Measurements from ENCODE around the gene TAGLN2. TPM values are rescaled to one million over a fixed set of nuclear protein-coding genes. Genes with fewer than 3 reads are reported as not detected.

The TAGLN2 gene
- total RNA-seq, 1 donor from 2014 or later = 110 TPM

- no peak for DNase-seq
- no peaks in the 10 kb centered on the region for H3K9me3 ChIP-seq (replicated peaks)
- H3K27ac ChIP-seq (replicated peaks) = no peak overlapping the region
- no peak overlapping the region for H3K4me3 ChIP-seq
- TF ChIP-seq CTCF (IDR thresholded peaks at IDR 0.05; ENCODE audit: borderline replicate concordance) = no peak
- intact Hi-C loops (cut with micrococcal nuclease) = loop anchor here (10.0 kb wide), 1 partner anchor 147 kb away; no protein-coding TSS in a partner anchor
- peaks cover 31% of the 10 kb centered on the region for H3K27me3 ChIP-seq (ENCODE audit: low read depth)
- no peaks in the 10 kb centered on the region for H3K36me3 ChIP-seq
- peaks cover 21% of the 10 kb centered on the region for H3K4me1 ChIP-seq
Observed at GRCh38 chr1:159941591-159942560, 16.6 kb upstream of the TAGLN2 start.

GRCh38 chr1:159941141-159941540, 15.8 kb upstream of the TAGLN2 start:
- Histone ChIP-seq H3K27ac (replicated peaks) (no peak overlapping the region), H3K4me3 (no peak overlapping the region), H3K36me3 (no peaks in the 10 kb centered on the region), H3K4me1 (peaks cover 26% of the 10 kb centered on the region), H3K9me3 (replicated peaks) (no peaks in the 10 kb centered on the region), H3K27me3 (ENCODE audit: low read depth) (peaks cover 31% of the 10 kb centered on the region)
- no peak for TF ChIP-seq CTCF (IDR thresholded peaks at IDR 0.05; ENCODE audit: borderline replicate concordance)
- intact Hi-C loops (cut with micrococcal nuclease) = loop anchor here (10.0 kb wide), 1 partner anchor 146 kb away; no protein-coding TSS in a partner anchor
- no peak for DNase-seq

- no peak for TF ChIP-seq CTCF (IDR thresholded peaks at IDR 0.05; ENCODE audit: borderline replicate concordance)
- Histone ChIP-seq H3K27me3 (ENCODE audit: low read depth) (peaks cover 31% of the 10 kb centered on the region), H3K4me3 (no peak overlapping the region), H3K27ac (replicated peaks) (no peak overlapping the region), H3K36me3 (no peaks in the 10 kb centered on the region), H3K4me1 (peaks cover 17% of the 10 kb centered on the region), H3K9me3 (replicated peaks) (no peaks in the 10 kb centered on the region)
- intact Hi-C loops (cut with micrococcal nuclease) = loop anchor here (10.0 kb wide), 1 partner anchor 145 kb away; no protein-coding TSS in a partner anchor
- no peak for DNase-seq
Observed at GRCh38 chr1:159940006-159940620, 14.8 kb upstream of the TAGLN2 start.

DNA sequence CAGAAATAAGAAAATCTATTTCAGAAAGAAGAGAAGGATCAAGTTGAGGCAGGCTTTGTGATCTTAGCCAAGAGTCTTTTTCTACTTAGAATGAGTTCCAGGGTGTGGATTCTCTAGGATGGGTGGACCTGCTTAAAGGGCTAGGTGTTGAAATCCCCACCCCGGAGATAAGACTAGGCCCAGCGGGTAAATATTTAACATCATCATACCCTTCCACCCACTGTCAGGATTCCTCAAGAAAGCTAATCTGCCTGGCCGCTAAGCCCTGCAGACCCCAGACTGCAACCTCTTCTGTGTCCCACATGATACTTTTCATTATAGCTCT, 14.3 kb upstream of the TAGLN2 start:
- no peak overlapping the region for H3K4me3 ChIP-seq
- DNase-seq = no peak
- H3K27ac ChIP-seq (replicated peaks) = no peak overlapping the region
- H3K4me1 ChIP-seq = peaks cover 12% of the 10 kb centered on the region
- intact Hi-C loops (cut with micrococcal nuclease) = loop anchor here (10.0 kb wide), 1 partner anchor 145 kb away; no protein-coding TSS in a partner anchor
- TF ChIP-seq CTCF (IDR thresholded peaks at IDR 0.05; ENCODE audit: borderline replicate concordance) = no peak
- peaks cover 26% of the 10 kb centered on the region for H3K27me3 ChIP-seq (ENCODE audit: low read depth)
- H3K36me3 ChIP-seq = no peaks in the 10 kb centered on the region
- H3K9me3 ChIP-seq (replicated peaks) = no peaks in the 10 kb centered on the region

GRCh38 chr1:159938905-159939677, 13.8 kb upstream of the TAGLN2 start:
- no peak for TF ChIP-seq CTCF (IDR thresholded peaks at IDR 0.05; ENCODE audit: borderline replicate concordance)
- Histone ChIP-seq H3K4me1 (peaks cover 12% of the 10 kb centered on the region), H3K4me3 (no peak overlapping the region), H3K9me3 (replicated peaks) (no peaks in the 10 kb centered on the region), H3K27ac (replicated peaks) (no peak overlapping the region), H3K36me3 (no peaks in the 10 kb centered on the region), H3K27me3 (ENCODE audit: low read depth) (peaks cover 21% of the 10 kb centered on the region)
- no peak for DNase-seq
- intact Hi-C loops (cut with micrococcal nuclease) = no loop called here
